ENCODE results near the gene IKZF3. TPM values are rescaled to one million over a fixed set of nuclear protein-coding genes. Genes with fewer than 3 reads are reported as not detected.

The IKZF3 gene
- total RNA-seq, 1 donor from 2014 or later = 8.2 TPM

DNA sequence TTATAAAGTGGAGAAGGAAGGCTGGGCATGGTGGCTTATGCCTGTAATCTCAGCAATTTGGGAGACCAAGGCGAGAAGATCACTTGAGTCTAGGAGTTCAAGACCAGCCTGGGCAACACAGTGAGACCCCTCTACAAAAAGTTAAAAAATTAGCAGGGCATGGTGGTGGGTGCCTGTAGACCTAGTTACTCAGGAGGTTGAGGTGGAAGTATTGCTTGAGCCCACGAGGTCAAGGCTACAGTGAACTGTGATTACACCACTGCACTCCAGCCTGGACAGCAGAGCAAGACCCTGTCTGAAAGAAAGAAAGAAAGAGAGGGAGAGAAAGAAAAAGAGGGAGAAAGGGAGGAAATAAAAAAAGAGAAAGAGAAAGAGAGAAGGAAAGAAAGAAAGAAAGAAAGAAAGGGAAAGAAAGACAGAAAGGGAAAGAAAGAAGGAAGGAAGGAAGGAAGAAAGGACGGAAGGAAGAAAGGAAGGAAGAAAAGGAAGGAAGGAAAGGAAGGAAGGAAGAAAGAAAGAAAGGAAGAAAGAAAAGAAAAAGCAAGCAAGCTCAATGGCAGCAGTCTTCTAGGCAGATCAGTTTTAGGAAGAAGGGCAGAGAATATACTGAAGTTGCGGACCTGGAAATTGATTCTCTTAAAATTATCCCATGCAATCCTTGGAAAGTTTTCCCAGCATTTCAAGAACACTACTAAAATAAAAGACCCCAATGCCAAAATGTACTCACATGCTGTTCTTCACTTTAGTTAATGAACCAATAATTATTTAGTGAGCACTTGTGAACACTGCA is 53.0 kb downstream of the IKZF3 start:
- no peak for ATAC-seq
- H3K4me3 ChIP-seq = no peak overlapping the region
- intact Hi-C loops (cut with DNase I) = no loop called here

GRCh38 chr17:39809221-39809620 is 54.9 kb downstream of the IKZF3 start:
- no peaks in the 10 kb centered on the region for H3K4me1 ChIP-seq
- TF ChIP-seq, protein P1, sequence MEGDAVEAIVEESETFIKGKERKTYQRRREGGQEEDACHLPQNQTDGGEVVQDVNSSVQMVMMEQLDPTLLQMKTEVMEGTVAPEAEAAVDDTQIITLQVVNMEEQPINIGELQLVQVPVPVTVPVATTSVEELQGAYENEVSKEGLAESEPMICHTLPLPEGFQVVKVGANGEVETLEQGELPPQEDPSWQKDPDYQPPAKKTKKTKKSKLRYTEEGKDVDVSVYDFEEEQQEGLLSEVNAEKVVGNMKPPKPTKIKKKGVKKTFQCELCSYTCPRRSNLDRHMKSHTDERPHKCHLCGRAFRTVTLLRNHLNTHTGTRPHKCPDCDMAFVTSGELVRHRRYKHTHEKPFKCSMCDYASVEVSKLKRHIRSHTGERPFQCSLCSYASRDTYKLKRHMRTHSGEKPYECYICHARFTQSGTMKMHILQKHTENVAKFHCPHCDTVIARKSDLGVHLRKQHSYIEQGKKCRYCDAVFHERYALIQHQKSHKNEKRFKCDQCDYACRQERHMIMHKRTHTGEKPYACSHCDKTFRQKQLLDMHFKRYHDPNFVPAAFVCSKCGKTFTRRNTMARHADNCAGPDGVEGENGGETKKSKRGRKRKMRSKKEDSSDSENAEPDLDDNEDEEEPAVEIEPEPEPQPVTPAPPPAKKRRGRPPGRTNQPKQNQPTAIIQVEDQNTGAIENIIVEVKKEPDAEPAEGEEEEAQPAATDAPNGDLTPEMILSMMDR (IDR thresholded peaks at IDR 0.05) = no peak
- DNase-seq = no peak
- no peaks in the 10 kb centered on the region for H3K36me3 ChIP-seq
- H3K27ac ChIP-seq = no peak overlapping the region
- no peak overlapping the region for H3K4me3 ChIP-seq
- no peaks in the 10 kb centered on the region for H3K9me3 ChIP-seq
- intact Hi-C loops (cut with DNase I) = no loop called here
- ATAC-seq = no peak
- H3K27me3 ChIP-seq = peaks cover 4% of the 10 kb centered on the region

More for the DNA sequence above, 53.0 kb downstream of the IKZF3 start:
- Histone ChIP-seq H3K27ac (no peak overlapping the region), H3K4me1 (no peaks in the 10 kb centered on the region), H3K27me3 (peaks cover 4% of the 10 kb centered on the region), H3K36me3 (no peaks in the 10 kb centered on the region), H3K9me3 (no peaks in the 10 kb centered on the region)
- TF ChIP-seq, protein P1 (IDR thresholded peaks at IDR 0.05) = no peak
- DNase-seq = no peak

GRCh38 chr17:39808409-39808997 is 55.6 kb downstream of the IKZF3 start:
- H3K9me3 ChIP-seq = no peaks in the 10 kb centered on the region
- H3K27me3 ChIP-seq = peaks cover 4% of the 10 kb centered on the region
- intact Hi-C loops (cut with DNase I) = no loop called here
- no peak overlapping the region for H3K27ac ChIP-seq
- no peak for ATAC-seq
- DNase-seq = no peak
- H3K4me1 ChIP-seq = no peaks in the 10 kb centered on the region
- H3K36me3 ChIP-seq = no peaks in the 10 kb centered on the region
- no peak overlapping the region for H3K4me3 ChIP-seq
- TF ChIP-seq, protein P1 (IDR thresholded peaks at IDR 0.05) = no peak

GRCh38 chr17:39804839-39805238 is 59.3 kb downstream of the IKZF3 start:
- no peaks in the 10 kb centered on the region for H3K36me3 ChIP-seq
- no peaks in the 10 kb centered on the region for H3K4me1 ChIP-seq
- H3K27ac ChIP-seq = no peak overlapping the region
- TF ChIP-seq, protein P1 (IDR thresholded peaks at IDR 0.05) = no peak
- H3K27me3 ChIP-seq = peaks cover 4% of the 10 kb centered on the region
- H3K4me3 ChIP-seq = no peak overlapping the region
- DNase-seq = no peak
- H3K9me3 ChIP-seq = no peaks in the 10 kb centered on the region
- no peak for ATAC-seq
- intact Hi-C loops (cut with DNase I) = no loop called here

DNA sequence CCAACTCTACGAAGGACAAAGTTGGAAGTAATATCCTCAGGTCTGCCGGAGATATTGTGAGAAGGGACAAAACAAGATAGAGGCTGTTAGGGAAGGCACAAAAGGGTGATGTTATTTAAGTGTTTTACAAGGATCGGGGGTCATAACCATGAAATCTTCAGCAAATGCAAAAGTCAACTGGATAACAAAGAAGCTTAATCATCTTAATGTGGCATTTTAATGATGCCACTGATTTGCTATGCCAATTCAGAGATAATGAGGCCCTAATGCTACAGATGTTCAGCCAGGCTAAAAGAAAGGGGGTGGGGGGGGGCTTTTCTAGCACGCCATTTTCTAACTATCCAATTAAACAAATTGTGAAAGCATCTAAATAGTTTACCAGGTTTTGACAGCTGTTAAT is 63.1 kb downstream of the IKZF3 start:
- Histone ChIP-seq H3K27ac (no peak overlapping the region), H3K36me3 (no peaks in the 10 kb centered on the region), H3K4me3 (no peak overlapping the region), H3K4me1 (no peaks in the 10 kb centered on the region), H3K27me3 (no peaks in the 10 kb centered on the region), H3K9me3 (no peaks in the 10 kb centered on the region)
- TF ChIP-seq, protein P1 (IDR thresholded peaks at IDR 0.05) = no peak
- intact Hi-C loops (cut with DNase I) = no loop called here
- no peak for ATAC-seq
- no peak for DNase-seq

All from upper lobe of right lung (tissue), 1 donor.